Rectal smooth muscle tissue (tissue), 1 donor: ENCODE measurements around the gene AQP12B.
"Not testable (repeated sequence)": the region's sequence is repeated elsewhere in the genome, so short reads cannot be mapped to it uniquely, and the experiment has no call there.

Experiments used
- H3K27ac ChIP-seq: one replicate; pipeline ENCODE4 v1.7.0; 2013; ENCODE audit warnings: low read depth, low read length, inconsistent platforms
- H3K27me3 ChIP-seq: one replicate; pipeline ENCODE4 v1.7.0; 2013; ENCODE audit warnings: low read length; ENCODE audit not compliant: control insufficient read depth, insufficient read depth
- H3K36me3 ChIP-seq: one replicate; pipeline ENCODE4 v1.7.0; 2013; ENCODE audit warnings: low read length; ENCODE audit not compliant: control insufficient read depth, insufficient read depth
- H3K4me1 ChIP-seq: one replicate; pipeline ENCODE4 v1.7.0; 2013; ENCODE audit warnings: low read length; ENCODE audit not compliant: control insufficient read depth, insufficient read depth
- H3K4me3 ChIP-seq: one replicate; pipeline ENCODE4 v1.7.0; 2013; ENCODE audit warnings: low read length
- H3K9ac ChIP-seq: one replicate; pipeline ENCODE4 v1.7.0; 2013; ENCODE audit warnings: low read length

The AQP12B gene

GRCh38 chr2:240682431-240683224 is at the start of gene AQP12B:
TSS of gene AQP12B (minus strand) at chr2:240682885. CDS start at chr2:240682837, 48 bp downstream.
- not testable (repeated sequence) for H3K4me1 ChIP-seq, H3K36me3 ChIP-seq, H3K27ac ChIP-seq, H3K9ac ChIP-seq, H3K27me3 ChIP-seq, H3K4me3 ChIP-seq

- Histone ChIP-seq H3K27me3 (peaks cover 3% of the 10 kb centered on the region), H3K4me3 (no peak overlapping the region), H3K36me3 (no peaks in the 10 kb centered on the region), H3K9ac (no peak overlapping the region), H3K4me1 (peaks cover 1% of the 10 kb centered on the region), H3K27ac (no peak overlapping the region)
These were observed 49.5 kb upstream of the AQP12B start for GRCh38 chr2:240732184-240732583.

GRCh38 chr2:240731178-240731545 is 48.5 kb upstream of the AQP12B start:
- H3K4me3 ChIP-seq = no peak overlapping the region

GRCh38 chr2:240730501-240731177 is 48.0 kb upstream of the AQP12B start:
- H3K27ac ChIP-seq = no peak overlapping the region
- peaks cover 3% of the 10 kb centered on the region for H3K27me3 ChIP-seq
- no peak overlapping the region for H3K4me3 ChIP-seq
- H3K4me1 ChIP-seq = no peaks in the 10 kb centered on the region
- no peaks in the 10 kb centered on the region for H3K36me3 ChIP-seq
- no peak overlapping the region for H3K9ac ChIP-seq

More at GRCh38 chr2:240731178-240731545, 48.5 kb upstream of the AQP12B start:
- Histone ChIP-seq H3K9ac (no peak overlapping the region), H3K36me3 (no peaks in the 10 kb centered on the region), H3K27ac (no peak overlapping the region), H3K27me3 (peaks cover 3% of the 10 kb centered on the region), H3K4me1 (no peaks in the 10 kb centered on the region)

GRCh38 chr2:240728827-240729226 is 46.1 kb upstream of the AQP12B start:
- H3K27ac ChIP-seq = no peak overlapping the region
- peaks cover 3% of the 10 kb centered on the region for H3K27me3 ChIP-seq
- no peaks in the 10 kb centered on the region for H3K4me1 ChIP-seq
- no peaks in the 10 kb centered on the region for H3K36me3 ChIP-seq
- no peak overlapping the region for H3K4me3 ChIP-seq
- no peak overlapping the region for H3K9ac ChIP-seq

- Histone ChIP-seq H3K36me3 (no peaks in the 10 kb centered on the region), H3K27ac (no peak overlapping the region), H3K4me3 (no peak overlapping the region), H3K9ac (no peak overlapping the region), H3K27me3 (peaks cover 3% of the 10 kb centered on the region), H3K4me1 (no peaks in the 10 kb centered on the region)
These were observed 45.7 kb upstream of the AQP12B start for GRCh38 chr2:240728361-240728760.

GRCh38 chr2:240727913-240728312 is 45.2 kb upstream of the AQP12B start:
- H3K27ac ChIP-seq = no peak overlapping the region
- H3K4me3 ChIP-seq = no peak overlapping the region
- H3K4me1 ChIP-seq = no peaks in the 10 kb centered on the region
- H3K27me3 ChIP-seq = peaks cover 3% of the 10 kb centered on the region
- no peak overlapping the region for H3K9ac ChIP-seq
- H3K36me3 ChIP-seq = no peaks in the 10 kb centered on the region

- Histone ChIP-seq H3K27me3 (peaks cover 3% of the 10 kb centered on the region), H3K4me1 (no peaks in the 10 kb centered on the region), H3K9ac (no peak overlapping the region), H3K27ac (no peak overlapping the region), H3K4me3 (no peak overlapping the region), H3K36me3 (no peaks in the 10 kb centered on the region)
These were observed 44.8 kb upstream of the AQP12B start for GRCh38 chr2:240727439-240727838.

- Histone ChIP-seq H3K4me1 (no peaks in the 10 kb centered on the region), H3K27ac (no peak overlapping the region), H3K9ac (no peak overlapping the region), H3K4me3 (no peak overlapping the region), H3K36me3 (no peaks in the 10 kb centered on the region), H3K27me3 (peaks cover 3% of the 10 kb centered on the region)
These were observed 44.2 kb upstream of the AQP12B start for GRCh38 chr2:240726876-240727275.

- no peaks in the 10 kb centered on the region for H3K4me1 ChIP-seq
- H3K36me3 ChIP-seq = no peaks in the 10 kb centered on the region
- no peak overlapping the region for H3K27ac ChIP-seq
These were observed 43.0 kb upstream of the AQP12B start for GRCh38 chr2:240725671-240726070.

GRCh38 chr2:240725266-240725665 is 42.6 kb upstream of the AQP12B start:
- Histone ChIP-seq H3K4me3 (no peak overlapping the region), H3K9ac (no peak overlapping the region), H3K27ac (no peak overlapping the region), H3K4me1 (no peaks in the 10 kb centered on the region), H3K27me3 (no peaks in the 10 kb centered on the region), H3K36me3 (no peaks in the 10 kb centered on the region)

More at GRCh38 chr2:240725671-240726070, 43.0 kb upstream of the AQP12B start:
- no peak overlapping the region for H3K4me3 ChIP-seq
- H3K27me3 ChIP-seq = no peaks in the 10 kb centered on the region
- no peak overlapping the region for H3K9ac ChIP-seq

- no peak overlapping the region for H3K27ac ChIP-seq
- no peak overlapping the region for H3K9ac ChIP-seq
- no peaks in the 10 kb centered on the region for H3K36me3 ChIP-seq
- no peaks in the 10 kb centered on the region for H3K27me3 ChIP-seq
- H3K4me3 ChIP-seq = no peak overlapping the region
- no peaks in the 10 kb centered on the region for H3K4me1 ChIP-seq
These were observed 41.7 kb upstream of the AQP12B start for GRCh38 chr2:240724431-240724830.

- H3K27ac ChIP-seq = no peak overlapping the region
- H3K4me1 ChIP-seq = no peaks in the 10 kb centered on the region
- H3K4me3 ChIP-seq = no peak overlapping the region
- H3K36me3 ChIP-seq = no peaks in the 10 kb centered on the region
- no peaks in the 10 kb centered on the region for H3K27me3 ChIP-seq
- H3K9ac ChIP-seq = no peak overlapping the region
These were observed 41.2 kb upstream of the AQP12B start for GRCh38 chr2:240723851-240724250.
